Activated naive CD4-positive, alpha-beta T cell treated with anti-CD3 and anti-CD28 coated beads, Interleukin-2, amount 10 ng/mL, durations not matched to agents 7 days and 5 days (primary cell): Measurements from ENCODE around the gene SATB2.

Experiments
- CTCF ChIA-PET: fragments of 350-600 bp; sonication (Branson Sonifier 250); formaldehyde crosslinking; loops from one replicate; lab custom pipeline; 2021; ENCODE audit warnings: antibody characterized with exemption; lab: Charles Lee
- DNase-seq: peaks from one replicate; pipeline ENCODE4 v3.0.0-alpha.2; 2020
- H3K27ac Mint-ChIP-seq: one replicate; pipeline ENCODE4 v1.8.0; 2021; ENCODE audit warnings: mild to moderate bottlenecking, moderate library complexity, mixed read lengths
- H3K27me3 Mint-ChIP-seq: one replicate; pipeline ENCODE4 v1.8.0; 2021; ENCODE audit warnings: mild to moderate bottlenecking, mixed read lengths
- H3K36me3 Mint-ChIP-seq: one replicate; pipeline ENCODE4 v1.8.0; 2021; ENCODE audit warnings: mixed read lengths
- H3K4me1 Mint-ChIP-seq: one replicate; pipeline ENCODE4 v1.8.0; 2021; ENCODE audit warnings: mixed read lengths
- H3K4me3 Mint-ChIP-seq: one replicate; pipeline ENCODE4 v1.8.0; 2021; ENCODE audit warnings: mild to moderate bottlenecking, moderate library complexity, mixed read lengths
- H3K9me3 Mint-ChIP-seq: one replicate; pipeline ENCODE4 v1.8.0; 2021; ENCODE audit warnings: mixed read lengths

The SATB2 gene

GRCh38 chr2:199431746-199432213, 26.0 kb downstream of the SATB2 start:
- H3K4me1 Mint-ChIP-seq = no peaks in the 10 kb centered on the region
- no peaks in the 10 kb centered on the region for H3K9me3 Mint-ChIP-seq
- no peak for DNase-seq
- no peaks in the 10 kb centered on the region for H3K36me3 Mint-ChIP-seq
- H3K27me3 Mint-ChIP-seq = no peaks in the 10 kb centered on the region
- H3K27ac Mint-ChIP-seq = no peak overlapping the region
- no peak overlapping the region for H3K4me3 Mint-ChIP-seq
- CTCF ChIA-PET = no interaction called here

- CTCF ChIA-PET = no interaction called here
- no peaks in the 10 kb centered on the region for H3K9me3 Mint-ChIP-seq
- H3K27ac Mint-ChIP-seq = no peak overlapping the region
- no peak for DNase-seq
- no peaks in the 10 kb centered on the region for H3K27me3 Mint-ChIP-seq
- H3K36me3 Mint-ChIP-seq = no peaks in the 10 kb centered on the region
- H3K4me1 Mint-ChIP-seq = no peaks in the 10 kb centered on the region
- no peak overlapping the region for H3K4me3 Mint-ChIP-seq
These were observed 27.5 kb downstream of the SATB2 start for GRCh38 chr2:199430214-199430613.

GRCh38 chr2:199428291-199428690, 29.4 kb downstream of the SATB2 start:
- DNase-seq = no peak
- Mint-ChIP-seq H3K36me3 (no peaks in the 10 kb centered on the region), H3K27ac (no peak overlapping the region), H3K9me3 (no peaks in the 10 kb centered on the region), H3K4me3 (no peak overlapping the region), H3K4me1 (no peaks in the 10 kb centered on the region), H3K27me3 (peaks cover 3% of the 10 kb centered on the region)
- CTCF ChIA-PET = no interaction called here

- H3K27ac Mint-ChIP-seq = no peak overlapping the region
- H3K4me1 Mint-ChIP-seq = no peaks in the 10 kb centered on the region
- H3K27me3 Mint-ChIP-seq = peaks cover 3% of the 10 kb centered on the region
- CTCF ChIA-PET = no interaction called here
- no peak overlapping the region for H3K4me3 Mint-ChIP-seq
- H3K9me3 Mint-ChIP-seq = no peaks in the 10 kb centered on the region
- no peaks in the 10 kb centered on the region for H3K36me3 Mint-ChIP-seq
- no peak for DNase-seq
These were observed 33.6 kb downstream of the SATB2 start for GRCh38 chr2:199424160-199424559.

- H3K36me3 Mint-ChIP-seq = no peaks in the 10 kb centered on the region
- no peaks in the 10 kb centered on the region for H3K9me3 Mint-ChIP-seq
- no peak overlapping the region for H3K27ac Mint-ChIP-seq
- CTCF ChIA-PET = no interaction called here
- no peak overlapping the region for H3K4me3 Mint-ChIP-seq
- DNase-seq = no peak
- peaks cover 3% of the 10 kb centered on the region for H3K27me3 Mint-ChIP-seq
- H3K4me1 Mint-ChIP-seq = no peaks in the 10 kb centered on the region
These were observed 38.3 kb downstream of the SATB2 start for GRCh38 chr2:199419428-199419827.

- H3K4me1 Mint-ChIP-seq = no peaks in the 10 kb centered on the region
- CTCF ChIA-PET = no interaction called here
These were observed 43.3 kb downstream of the SATB2 start for GRCh38 chr2:199414465-199414864.

GRCh38 chr2:199414001-199414400, 43.7 kb downstream of the SATB2 start:
- H3K9me3 Mint-ChIP-seq = no peaks in the 10 kb centered on the region
- no peak overlapping the region for H3K4me3 Mint-ChIP-seq
- H3K27me3 Mint-ChIP-seq = peaks cover 3% of the 10 kb centered on the region
- CTCF ChIA-PET = no interaction called here
- H3K36me3 Mint-ChIP-seq = no peaks in the 10 kb centered on the region
- H3K27ac Mint-ChIP-seq = no peak overlapping the region
- no peak for DNase-seq
- H3K4me1 Mint-ChIP-seq = no peaks in the 10 kb centered on the region

More at GRCh38 chr2:199414465-199414864, 43.3 kb downstream of the SATB2 start:
- no peak for DNase-seq
- no peaks in the 10 kb centered on the region for H3K9me3 Mint-ChIP-seq
- H3K27ac Mint-ChIP-seq = no peak overlapping the region
- no peaks in the 10 kb centered on the region for H3K36me3 Mint-ChIP-seq
- peaks cover 3% of the 10 kb centered on the region for H3K27me3 Mint-ChIP-seq
- no peak overlapping the region for H3K4me3 Mint-ChIP-seq

GRCh38 chr2:199409759-199410529, 47.8 kb downstream of the SATB2 start:
- Mint-ChIP-seq H3K27me3 (peaks cover 3% of the 10 kb centered on the region), H3K27ac (no peak overlapping the region), H3K9me3 (no peaks in the 10 kb centered on the region), H3K4me3 (no peak overlapping the region), H3K36me3 (no peaks in the 10 kb centered on the region), H3K4me1 (no peaks in the 10 kb centered on the region)
- CTCF ChIA-PET = no interaction called here
- no peak for DNase-seq

- Mint-ChIP-seq H3K4me3 (no peak overlapping the region), H3K4me1 (no peaks in the 10 kb centered on the region), H3K27ac (no peak overlapping the region), H3K9me3 (no peaks in the 10 kb centered on the region), H3K27me3 (peaks cover 3% of the 10 kb centered on the region), H3K36me3 (no peaks in the 10 kb centered on the region)
- DNase-seq = no peak
- CTCF ChIA-PET = no interaction called here
These were observed 50.3 kb downstream of the SATB2 start for GRCh38 chr2:199407421-199407820.

- DNase-seq = no peak
- no peaks in the 10 kb centered on the region for H3K36me3 Mint-ChIP-seq
- CTCF ChIA-PET = no interaction called here
- no peaks in the 10 kb centered on the region for H3K27me3 Mint-ChIP-seq
- no peak overlapping the region for H3K4me3 Mint-ChIP-seq
- H3K4me1 Mint-ChIP-seq = no peaks in the 10 kb centered on the region
- no peaks in the 10 kb centered on the region for H3K9me3 Mint-ChIP-seq
- H3K27ac Mint-ChIP-seq = no peak overlapping the region
These were observed 52.5 kb downstream of the SATB2 start for GRCh38 chr2:199405241-199405640.

GRCh38 chr2:199404841-199405240, 52.9 kb downstream of the SATB2 start:
- no peak for DNase-seq
- CTCF ChIA-PET = no interaction called here

GRCh38 chr2:199395311-199395710, 62.4 kb downstream of the SATB2 start:
- no peak for DNase-seq
- no peak overlapping the region for H3K27ac Mint-ChIP-seq
- CTCF ChIA-PET = no interaction called here
- H3K36me3 Mint-ChIP-seq = no peaks in the 10 kb centered on the region
- no peaks in the 10 kb centered on the region for H3K27me3 Mint-ChIP-seq
- H3K4me3 Mint-ChIP-seq = no peak overlapping the region
- no peaks in the 10 kb centered on the region for H3K4me1 Mint-ChIP-seq
- H3K9me3 Mint-ChIP-seq = no peaks in the 10 kb centered on the region

More at GRCh38 chr2:199404841-199405240, 52.9 kb downstream of the SATB2 start:
- Mint-ChIP-seq H3K9me3 (no peaks in the 10 kb centered on the region), H3K27me3 (no peaks in the 10 kb centered on the region), H3K4me3 (no peak overlapping the region), H3K27ac (no peak overlapping the region), H3K36me3 (no peaks in the 10 kb centered on the region), H3K4me1 (no peaks in the 10 kb centered on the region)

- DNase-seq = no peak
- Mint-ChIP-seq H3K27me3 (no peaks in the 10 kb centered on the region), H3K4me3 (no peak overlapping the region), H3K36me3 (no peaks in the 10 kb centered on the region), H3K4me1 (no peaks in the 10 kb centered on the region), H3K27ac (no peak overlapping the region), H3K9me3 (no peaks in the 10 kb centered on the region)
- CTCF ChIA-PET = no interaction called here
These were observed 65.4 kb downstream of the SATB2 start for GRCh38 chr2:199392363-199392762.

GRCh38 chr2:199388728-199389268, 68.9 kb downstream of the SATB2 start:
- no peaks in the 10 kb centered on the region for H3K4me1 Mint-ChIP-seq
- H3K27ac Mint-ChIP-seq = no peak overlapping the region
- no peaks in the 10 kb centered on the region for H3K27me3 Mint-ChIP-seq
- H3K9me3 Mint-ChIP-seq = no peaks in the 10 kb centered on the region
- no peak for DNase-seq
- no peaks in the 10 kb centered on the region for H3K36me3 Mint-ChIP-seq
- H3K4me3 Mint-ChIP-seq = no peak overlapping the region
- CTCF ChIA-PET = interaction anchor here (1.0 kb wide), 1 partner anchor 100 kb away, joined by 3 read pairs; no protein-coding TSS in a partner anchor

- H3K4me1 Mint-ChIP-seq = no peaks in the 10 kb centered on the region
- H3K9me3 Mint-ChIP-seq = no peaks in the 10 kb centered on the region
- H3K27me3 Mint-ChIP-seq = peaks cover 11% of the 10 kb centered on the region
- H3K4me3 Mint-ChIP-seq = no peak overlapping the region
- CTCF ChIA-PET = no interaction called here
- H3K36me3 Mint-ChIP-seq = no peaks in the 10 kb centered on the region
- no peak for DNase-seq
- H3K27ac Mint-ChIP-seq = no peak overlapping the region
These were observed 73.7 kb downstream of the SATB2 start for GRCh38 chr2:199384043-199384442.
